HG03280 (cell line): ENCODE results near the gene RMDN3.

Source experiments
- ATAC-seq: cut with Tn5 transposase; IDR thresholded peaks from one replicate; pipeline ENCODE4 v1.9.1; 2021; ENCODE audit warnings: mild to moderate bottlenecking, moderate library complexity; ENCODE audit not compliant: unreplicated experiment

Gene RMDN3

GRCh38 chr15:40773902-40774301, 18.8 kb upstream of the RMDN3 start:
- ATAC-seq = no peak

GRCh38 chr15:40773496-40773895, 18.4 kb upstream of the RMDN3 start:
- ATAC-seq = no peak

- no peak for ATAC-seq
These were observed 17.0 kb upstream of the RMDN3 start for GRCh38 chr15:40772014-40772413.

GRCh38 chr15:40771242-40771641, 16.2 kb upstream of the RMDN3 start:
- no peak for ATAC-seq

- no peak for ATAC-seq
These were observed 15.2 kb upstream of the RMDN3 start for GRCh38 chr15:40770147-40770721.

- no peak for ATAC-seq
These were observed 14.5 kb upstream of the RMDN3 start, which contains the start of gene C15orf62 for GRCh38 chr15:40769274-40770146. C15orf62 (plus strand) TSS chr15:40769980; CDS start chr15:40770496, 516 bp downstream.

GRCh38 chr15:40768521-40769273, 13.6 kb upstream of the RMDN3 start:
- no peak for ATAC-seq

GRCh38 chr15:40767838-40768500, 12.9 kb upstream of the RMDN3 start:
- ATAC-seq = no peak

GRCh38 chr15:40766906-40767837, 12.1 kb upstream of the RMDN3 start:
- ATAC-seq = no peak

GRCh38 chr15:40766194-40766815, 11.3 kb upstream of the RMDN3 start:
- no peak for ATAC-seq

GRCh38 chr15:40764629-40765103, 9.6 kb upstream of the RMDN3 start:
- ATAC-seq = no peak

GRCh38 chr15:40763801-40764628, 9.0 kb upstream of the RMDN3 start, which contains the start of gene GCHFR:
GCHFR (plus strand) TSS chr15:40764068; CDS start chr15:40764181, 113 bp downstream.
- ATAC-seq = peak; percentile 59

- ATAC-seq = peak; percentile 1
These were observed 8.1 kb upstream of the RMDN3 start for GRCh38 chr15:40762919-40763800.

- no peak for ATAC-seq
These were observed 4.9 kb upstream of the RMDN3 start for GRCh38 chr15:40759961-40760360.

- no peak for ATAC-seq
These were observed 1.9 kb upstream of the RMDN3 start for GRCh38 chr15:40756938-40757337.

- no peak for ATAC-seq
These were observed 756 bp upstream of the RMDN3 start for GRCh38 chr15:40755812-40756208.

- ATAC-seq = peak; percentile 21
These were observed 526 bp downstream of the RMDN3 start for GRCh38 chr15:40754574-40754882.

GRCh38 chr15:40751745-40752144, 3.3 kb downstream of the RMDN3 start:
- ATAC-seq = no peak
